HepG2 (cell line): ENCODE data around the gene TRIM27. TPM values are rescaled to one million over a fixed set of nuclear protein-coding genes. Genes with fewer than 3 reads are reported as not detected.

Experiments used
- ATAC-seq: fragments of 200-7000 bp; cut with Tn5 transposase; 3 replicates; pipeline ENCODE4 v1.9.1; 2020; ENCODE audit warnings: mild to moderate bottlenecking, moderate library complexity
- BruUV-seq: library from RNA; stranded (reverse); fragments of 400-500 nt; replicated peaks from 2 replicates; lab custom pipeline; 2021; lab: Mats Ljungman, UMichigan
- CTCF ChIA-PET: fragments of 300-600 bp; formaldehyde crosslinking; extraction: SDS; loops from one replicate; lab custom pipeline; 2021; ENCODE audit warnings: low total read pairs, inconsistent platforms, low intra/inter-chr PET ratio; lab: Yijun Ruan, JAX
- POLR2A ChIA-PET: fragments of 350-600 bp; sonication (Branson Sonifier 250); formaldehyde crosslinking; loops from one replicate; lab custom pipeline; 2020; ENCODE audit warnings: antibody characterized with exemption, inconsistent platforms; lab: Yijun Ruan, JAX
- DNase-seq: peaks from one replicate; pipeline ENCODE4 v3.0.0-alpha.2; 2015; ENCODE audit warnings: low spot score
- FAIRE-seq: peaks from 3 replicates; lab custom pipeline; 2011; peaks lifted over from hg19 to GRCh38; lab: Jason Lieb, UNC
- H2AFZ ChIP-seq: one replicate; pipeline ENCODE4 v1.6.1; 2011; ENCODE audit warnings: low read length, inconsistent platforms
- H3K27ac ChIP-seq: fragments of 300-600 bp; 3 replicates; pipeline ENCODE4 v1.8.0; 2011; ENCODE audit warnings: mixed run types, mild to moderate bottlenecking, mixed read lengths, low read length, inconsistent platforms; ENCODE audit not compliant: insufficient read depth; ENCODE audit errors: extremely low read length
- H3K27me3 ChIP-seq, 2 experiments: fragments of 200-600 bp in 1 of 2; 2 replicates in 1 of 2; 3 replicates in 1 of 2; pipeline versions ENCODE4 v1.6.0 to v1.8.0; 2011; ENCODE audit warnings: low read length in 2 of 2, mild to moderate bottlenecking in 2 of 2, moderate library complexity in 2 of 2, inconsistent platforms in 1 of 2; ENCODE audit not compliant: insufficient read depth in 2 of 2, control insufficient read depth in 1 of 2
- H3K36me3 ChIP-seq, 2 experiments: fragments of 200-600 bp in 1 of 2; replicated peaks in 1 of 2; 2 replicates in 1 of 2; 3 replicates in 1 of 2; pipeline versions ENCODE4 v1.5.1 to v1.8.0; 2011; ENCODE audit warnings: low read length in 2 of 2, inconsistent platforms in 1 of 2; ENCODE audit not compliant: insufficient read depth in 2 of 2, control insufficient read depth in 1 of 2
- H3K4me1 ChIP-seq: 2 replicates; pipeline ENCODE4 v1.5.1; 2012; ENCODE audit warnings: low read length, inconsistent platforms; ENCODE audit not compliant: insufficient read depth
- H3K4me2 ChIP-seq: 2 replicates; pipeline ENCODE4 v1.6.0; 2011; ENCODE audit warnings: low read depth, low read length, inconsistent platforms
- H3K4me3 ChIP-seq, 3 experiments: fragments of 200-600 bp in 1 of 3; sonication (generic), shearing (Covaris generic) in 1 of 3; replicated peaks in 1 of 3; 2 replicates each; pipeline ENCODE4 v1.5.1; 2011 to 2016; ENCODE audit warnings: low read length in 3 of 3, inconsistent platforms in 2 of 3, low read depth in 2 of 3, mild to moderate bottlenecking in 2 of 3, control low read depth in 1 of 3, mixed read lengths in 1 of 3; ENCODE audit not compliant: insufficient read depth in 1 of 3
- H3K79me2 ChIP-seq: one replicate; pipeline ENCODE4 v1.6.1; 2011; ENCODE audit warnings: low read length, inconsistent platforms; ENCODE audit not compliant: insufficient read depth
- H3K9ac ChIP-seq: 2 replicates; pipeline ENCODE4 v1.6.0; 2011; ENCODE audit warnings: mild to moderate bottlenecking, low read depth, low read length, inconsistent platforms; ENCODE audit not compliant: insufficient read depth
- H3K9me3 ChIP-seq: 2 replicates; pipeline ENCODE4 v1.5.1; 2012; ENCODE audit warnings: mild to moderate bottlenecking, low read length
- H4K20me1 ChIP-seq: 2 replicates; pipeline ENCODE4 v1.6.0; 2011; ENCODE audit warnings: inconsistent platforms, mild to moderate bottlenecking, low read length, moderate library complexity; ENCODE audit not compliant: insufficient read depth
- ARID2 ChIP-seq: sonication (generic); formaldehyde crosslinking; IDR thresholded peaks from 2 replicates; pipeline ENCODE4 v1.8.1; 2022; ENCODE audit warnings: mild to moderate bottlenecking, missing genetic modification reagents, borderline replicate concordance
- GFI1 ChIP-seq: sonication (generic); formaldehyde crosslinking; IDR thresholded peaks from 2 replicates; pipeline ENCODE4 v1.5.0; 2020; ENCODE audit warnings: missing genetic modification reagents, mild to moderate bottlenecking, borderline replicate concordance
- KAT7 ChIP-seq: IDR thresholded peaks from 2 replicates; pipeline ENCODE4 v1.6.1; 2018; ENCODE audit warnings: borderline replicate concordance, missing compliant biosample characterization
- MAFF ChIP-seq: IDR thresholded peaks from 2 replicates; pipeline ENCODE4 v1.6.1; 2011; ENCODE audit warnings: low read depth, low read length, improper control_type of control experiment
- NR2F6 ChIP-seq, 2 experiments: IDR thresholded peaks; 2 replicates each; pipeline ENCODE4 v1.6.1; 2016; ENCODE audit warnings: antibody characterized with exemption in 1 of 2, mild to moderate bottlenecking in 1 of 2
- PAX8 ChIP-seq: sonication (generic); formaldehyde crosslinking; IDR thresholded peaks from 2 replicates; pipeline ENCODE4 v1.8.0; 2022; ENCODE audit warnings: mild to moderate bottlenecking, missing genetic modification reagents, borderline replicate concordance
- RXRA ChIP-seq: sonication (generic); formaldehyde crosslinking; IDR thresholded peaks from 2 replicates; pipeline ENCODE4 v1.5.1; 2020; ENCODE audit warnings: missing genetic modification reagents
- SALL1 ChIP-seq: sonication (generic); formaldehyde crosslinking; IDR thresholded peaks from 2 replicates; pipeline ENCODE4 v1.8.0; 2022; ENCODE audit warnings: mild to moderate bottlenecking, missing genetic modification reagents
- SOX13 ChIP-seq, 3 experiments: fragments of 450-650 bp in 1 of 3; sonication (generic) in 1 of 3; formaldehyde crosslinking in 1 of 3; IDR thresholded peaks in 2 of 3; conservative IDR thresholded peaks in 1 of 3; 2 replicates each; pipeline versions ENCODE4 v1.5.0 to v1.6.1; 2016 to 2020; ENCODE audit warnings: antibody characterized with exemption in 1 of 3, mild to moderate bottlenecking in 1 of 3, missing compliant biosample characterization in 1 of 3, missing genetic modification reagents in 1 of 3, moderate library complexity in 1 of 3
- SP140L ChIP-seq: sonication (generic); formaldehyde crosslinking; IDR thresholded peaks from 2 replicates; pipeline ENCODE4 v1.4.0; 2020; ENCODE audit warnings: missing genetic modification reagents, borderline replicate concordance
- SP2 ChIP-seq: sonication (generic); formaldehyde crosslinking; IDR thresholded peaks from 2 replicates; pipeline ENCODE4 v1.5.1; 2020; ENCODE audit warnings: mild to moderate bottlenecking, missing genetic modification reagents
- SYNCRIP ChIP-seq: fragments of 200-400 bp; formaldehyde crosslinking; IDR thresholded peaks from 2 replicates; pipeline ENCODE4 v1.6.1; 2018; ENCODE audit warnings: mild to moderate bottlenecking, low read depth, low read length; ENCODE audit not compliant: insufficient read depth
- XBP1 ChIP-seq: sonication (generic); formaldehyde crosslinking; IDR thresholded peaks from 2 replicates; pipeline ENCODE4 v1.5.0; 2020; ENCODE audit warnings: missing genetic modification reagents
- ZFP1 ChIP-seq: IDR thresholded peaks from 2 replicates; pipeline ENCODE4 v1.6.1; 2016
- ZKSCAN8 ChIP-seq: IDR thresholded peaks from 2 replicates; pipeline ENCODE4 v1.6.1; 2016; ENCODE audit warnings: borderline replicate concordance, missing genetic modification reagents, missing compliant biosample characterization
- ZNF234 ChIP-seq: sonication (generic); formaldehyde crosslinking; conservative IDR thresholded peaks from 2 replicates; pipeline ENCODE4 v1.5.1; 2020; ENCODE audit warnings: mild to moderate bottlenecking, missing genetic modification reagents
- ZNF501 ChIP-seq: sonication (generic); formaldehyde crosslinking; IDR thresholded peaks from 2 replicates; pipeline ENCODE4 v1.5.1; 2020; ENCODE audit warnings: mild to moderate bottlenecking, moderate library complexity, missing genetic modification reagents
- ZNF737 ChIP-seq: sonication (generic); formaldehyde crosslinking; IDR thresholded peaks from 2 replicates; pipeline ENCODE4 v1.5.0; 2020; ENCODE audit warnings: missing genetic modification reagents, mild to moderate bottlenecking, borderline replicate concordance
- ZSCAN9 ChIP-seq: IDR thresholded peaks from 2 replicates; pipeline ENCODE4 v1.6.1; 2016; ENCODE audit warnings: borderline replicate concordance
- WGBS: methylation state at CpG from one replicate; pipeline ENCODE4 v1.1.6; 2017; ENCODE audit warnings: low lambda C conversion rate; 5-methylcytosine and 5-hydroxymethylcytosine counted together
- in situ Hi-C: cut with HindIII; loops from 2 replicates; pipeline ENCODE4 v1.10.0; 2017; ENCODE audit warnings: low pct_unique_long_range_greater_than_20kb; ENCODE audit not compliant: extremely low pct_ligation_motif_present
- intact Hi-C: fragments of 100-400 bp; cut with micrococcal nuclease; formaldehyde crosslinking; loops from one replicate; pipeline ENCODE4 v1.10.0; 2022; ENCODE audit not compliant: unreplicated experiment
- polyA plus RNA-seq, 8 experiments: library from polyadenylated mRNA; depleted of rRNA in 3 of 8; stranded (reverse) in 7 of 8; unstranded in 1 of 8; fragments of >200 nt; fragmentation: Illumina TruSeq in 4 of 8; extraction: Trizol in 4 of 8; gene quantifications; 2 replicates each; pipeline versions ENCODE4 v1.2.1 to v1.2.3, GENCODE V29; 2011 to 2016; ENCODE audit warnings: low read depth in 4 of 8, missing spikeins in 1 of 8, mixed read lengths in 1 of 8; ENCODE audit not compliant: insufficient read depth in 1 of 8
- total RNA-seq, 5 experiments: library from RNA; depleted of rRNA; stranded (reverse); fragments of >200 nt; fragmentation: Illumina TruSeq; extraction: Trizol; gene quantifications; 2 replicates each; pipeline ENCODE4 v1.2.3, GENCODE V29; 2016; ENCODE audit warnings: low read depth in 1 of 5
- TF ChIP-seq, protein P1 (sequence below): IDR thresholded peaks from 2 replicates; pipeline ENCODE4 v1.6.1; 2016; ENCODE audit warnings: mild to moderate bottlenecking
- TF ChIP-seq, protein P2 (sequence below): IDR thresholded peaks from 2 replicates; pipeline ENCODE4 v1.6.1; 2016; ENCODE audit warnings: low read depth, control low read depth

TRIM27 gene
- total and polyA plus RNA-seq, 2 of the 13 experiments (the other 11 are each of a cell fraction or from before 2014, with no cell fraction given): 88.6 to 112 TPM

DNA sequence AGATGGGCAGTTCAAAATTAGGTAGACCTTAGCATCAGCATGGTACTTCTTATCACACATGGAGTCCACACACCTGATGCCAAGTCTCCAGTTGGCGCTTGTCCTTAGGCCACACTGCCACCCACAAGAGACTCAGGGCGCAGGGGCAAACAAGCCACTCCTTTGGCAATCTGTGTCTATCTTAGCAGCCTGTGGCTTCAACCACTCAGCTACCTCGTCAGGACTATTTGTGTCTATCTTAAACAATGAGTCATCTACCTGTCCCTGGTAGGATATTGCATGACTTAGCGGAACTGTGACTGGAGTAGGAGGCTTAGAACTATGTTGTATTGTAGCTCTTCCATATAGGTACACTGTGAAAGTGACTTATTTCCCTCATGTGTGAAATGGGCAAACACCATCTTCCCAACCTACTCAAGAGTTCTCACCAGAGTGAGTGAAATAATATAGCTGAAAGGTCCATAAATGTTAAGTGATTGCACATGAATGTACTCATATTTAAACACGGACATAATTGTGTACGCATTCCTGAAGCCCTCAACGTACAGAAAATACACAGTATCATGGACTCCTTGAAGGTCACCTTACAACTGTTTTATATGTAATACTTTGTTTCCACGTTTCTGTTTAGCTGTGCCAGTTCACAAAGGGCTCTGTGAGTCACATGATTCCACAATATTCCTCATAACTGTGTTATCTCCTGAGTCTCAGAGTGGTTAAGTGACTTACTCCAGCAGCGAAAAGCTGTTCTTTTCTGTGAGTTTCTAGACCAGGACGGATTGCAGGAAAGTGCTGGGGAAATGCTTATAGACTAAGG, 1.6 kb downstream of the TRIM27 start:
- 22% methylated on average over 10 of the region's 10 CpGs for WGBS
- Histone ChIP-seq H3K79me2 (peaks cover 55% of the 10 kb centered on the region), H3K4me1 (peaks cover 54% of the 10 kb centered on the region), H3K4me3 (peak overlapping the region; percentile 76 to 95 (median 92)), H2AFZ (no peak overlapping the region), H3K27me3 (no peaks in the 10 kb centered on the region; a peak in 1 of 5 replicates), H3K4me2 (peak overlapping the region; percentile 92), H3K36me3 (peaks cover 18 to 38% of the 10 kb centered on the region in 2 experiments), H4K20me1 (peaks cover 38% of the 10 kb centered on the region; the same call in 1 of the 2 replicates), H3K9ac (peak overlapping the region; percentile 95), H3K27ac (peak overlapping the region; percentile 92), H3K9me3 (no peaks in the 10 kb centered on the region)
- DNase-seq (peak; percentile 90), FAIRE-seq (peak; percentile 56), ATAC-seq (peak; percentile 18; the same call in 2 of the 3 replicates)
- intact Hi-C loops (loop anchor here (1.0 kb wide), 1 partner anchor 25 kb away; no protein-coding TSS in a partner anchor), in situ Hi-C loops (no loop called here)
- BruUV-seq: no TSS peak
- POLR2A ChIA-PET: interaction anchor here (1.1 to 4.9 kb wide), 20 partner anchors 10 to 1115 kb away, joined by 3 to 120 read pairs (median 12); a partner anchor contains a TSS
- CTCF ChIA-PET: no interaction called here
- TF ChIP-seq ARID2 (CRISPR knock-in tag) (peak; percentile 81), NR2F6 (IDR thresholded peaks at IDR 0.05) (no peak), NR2F6 (CRISPR knock-in tag; IDR thresholded peaks at IDR 0.05) (0 out of 2 replicates have a peak, but pooled peaks have one; percentile 7), SP140L (CRISPR knock-in tag) (0 out of 2 replicates have a peak, but pooled peaks have one; percentile 71), ZNF501 (0 out of 2 replicates have a peak, but pooled peaks have one; percentile 38), KAT7 (CRISPR knock-in tag) (no peak), ZNF737 (no peak), MAFF (peak; percentile 79), SALL1 (CRISPR knock-in tag) (peak; percentile 37; the same call in 1 of the 2 replicates), XBP1 (CRISPR knock-in tag) (no peak), RXRA (CRISPR knock-in tag) (peak; percentile 26; the same call in 1 of the 2 replicates), ZKSCAN8 (CRISPR knock-in tag) (0 out of 2 replicates have a peak, but pooled peaks have one; percentile 1), ZSCAN9 (CRISPR knock-in tag) (0 out of 2 replicates have a peak, but pooled peaks have one; percentile 14), SOX13 (IDR thresholded peaks at IDR 0.05) (no peak), SOX13 (CRISPR knock-in tag; conservative IDR thresholded peaks at IDR 0.05 in 1 of 2, IDR thresholded peaks at IDR 0.05 in 1 of 2) (peak in 1 of 2 experiments; percentile 40; a peak in 1 of 4 replicates), ZNF234 (no peak), SYNCRIP (no peak), ZFP1 (CRISPR knock-in tag) (0 out of 2 replicates have a peak, but pooled peaks have one; percentile 16), PAX8 (CRISPR knock-in tag) (0 out of 2 replicates have a peak, but pooled peaks have one; percentile 39), SP2 (CRISPR knock-in tag) (no peak), GFI1 (CRISPR knock-in tag) (0 out of 2 replicates have a peak, but pooled peaks have one; percentile 13)
- TF ChIP-seq, protein P1, sequence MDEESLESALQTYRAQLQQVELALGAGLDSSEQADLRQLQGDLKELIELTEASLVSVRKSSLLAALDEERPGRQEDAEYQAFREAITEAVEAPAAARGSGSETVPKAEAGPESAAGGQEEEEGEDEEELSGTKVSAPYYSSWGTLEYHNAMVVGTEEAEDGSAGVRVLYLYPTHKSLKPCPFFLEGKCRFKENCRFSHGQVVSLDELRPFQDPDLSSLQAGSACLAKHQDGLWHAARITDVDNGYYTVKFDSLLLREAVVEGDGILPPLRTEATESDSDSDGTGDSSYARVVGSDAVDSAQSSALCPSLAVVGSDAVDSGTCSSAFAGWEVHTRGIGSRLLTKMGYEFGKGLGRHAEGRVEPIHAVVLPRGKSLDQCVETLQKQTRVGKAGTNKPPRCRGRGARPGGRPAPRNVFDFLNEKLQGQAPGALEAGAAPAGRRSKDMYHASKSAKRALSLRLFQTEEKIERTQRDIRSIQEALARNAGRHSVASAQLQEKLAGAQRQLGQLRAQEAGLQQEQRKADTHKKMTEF (CRISPR knock-in tag): peak; percentile 29; the same call in 1 of the 2 replicates
- TF ChIP-seq, protein P2, sequence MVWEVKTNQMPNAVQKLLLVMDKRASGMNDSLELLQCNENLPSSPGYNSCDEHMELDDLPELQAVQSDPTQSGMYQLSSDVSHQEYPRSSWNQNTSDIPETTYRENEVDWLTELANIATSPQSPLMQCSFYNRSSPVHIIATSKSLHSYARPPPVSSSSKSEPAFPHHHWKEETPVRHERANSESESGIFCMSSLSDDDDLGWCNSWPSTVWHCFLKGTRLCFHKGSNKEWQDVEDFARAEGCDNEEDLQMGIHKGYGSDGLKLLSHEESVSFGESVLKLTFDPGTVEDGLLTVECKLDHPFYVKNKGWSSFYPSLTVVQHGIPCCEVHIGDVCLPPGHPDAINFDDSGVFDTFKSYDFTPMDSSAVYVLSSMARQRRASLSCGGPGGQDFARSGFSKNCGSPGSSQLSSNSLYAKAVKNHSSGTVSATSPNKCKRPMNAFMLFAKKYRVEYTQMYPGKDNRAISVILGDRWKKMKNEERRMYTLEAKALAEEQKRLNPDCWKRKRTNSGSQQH (CRISPR knock-in tag): 0 out of 2 replicates have a peak, but pooled peaks have one; percentile 21
